PFSK-1 (cell line): ENCODE data around the gene ATG7.

Experiments used
- FOXP2 ChIP-seq: optimal IDR thresholded peaks from 2 replicates; pipeline ENCODE3; 2011; ENCODE audit warnings: borderline replicate concordance, control low read depth, inconsistent platforms; ENCODE audit not compliant: insufficient read depth; ENCODE audit errors: extremely low read length, extremely low read depth
- POLR2AphosphoS5 ChIP-seq: IDR thresholded peaks from 2 replicates; pipeline ENCODE4 v1.6.1; 2012; ENCODE audit warnings: low read depth, mild to moderate bottlenecking, control low read depth, low read length, moderate library complexity
- SIN3A ChIP-seq: IDR thresholded peaks from 2 replicates; pipeline ENCODE4 v1.6.1; 2012; ENCODE audit warnings: mild to moderate bottlenecking, low read length, moderate library complexity, borderline replicate concordance; ENCODE audit not compliant: insufficient read depth
- TAF1 ChIP-seq: IDR thresholded peaks from 2 replicates; pipeline ENCODE4 v1.6.1; 2012; ENCODE audit warnings: low read length, control low read depth, borderline replicate concordance; ENCODE audit not compliant: insufficient read depth
- TF ChIP-seq, protein P1 (sequence below), 2 experiments: IDR thresholded peaks; 2 replicates each; pipeline versions ENCODE4 v1.6.1 to v1.8.0; 2011 to 2012; ENCODE audit warnings: low read depth in 2 of 2, low read length in 2 of 2, control low read depth in 1 of 2, inconsistent platforms in 1 of 2, mild to moderate bottlenecking in 1 of 2, moderate library complexity in 1 of 2; ENCODE audit not compliant: insufficient read depth in 1 of 2

The ATG7 gene

DNA sequence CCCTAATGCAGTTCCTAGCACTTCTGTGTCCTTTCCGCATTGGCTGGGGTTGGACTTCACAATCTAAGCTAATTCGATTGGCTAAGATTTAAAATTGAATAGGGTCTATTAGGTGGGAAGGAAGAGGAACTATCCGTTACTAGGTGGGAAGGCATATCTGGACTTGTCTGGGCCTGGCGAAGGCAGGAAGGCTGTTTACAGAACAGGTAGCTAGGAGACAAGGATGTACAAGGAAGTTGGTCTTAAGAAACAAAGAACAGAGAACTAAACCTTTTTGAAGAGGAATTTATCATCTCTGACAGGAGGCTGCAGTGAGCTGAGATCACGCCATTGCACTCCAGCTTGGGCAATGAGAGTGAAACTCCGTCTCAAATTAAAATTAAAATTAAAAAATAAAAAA is 17.3 kb upstream of the ATG7 start:
- TF ChIP-seq SIN3A (no peak), POLR2AphosphoS5 (no peak), FOXP2 (no peak), TAF1 (no peak)
- TF ChIP-seq, protein P1, sequence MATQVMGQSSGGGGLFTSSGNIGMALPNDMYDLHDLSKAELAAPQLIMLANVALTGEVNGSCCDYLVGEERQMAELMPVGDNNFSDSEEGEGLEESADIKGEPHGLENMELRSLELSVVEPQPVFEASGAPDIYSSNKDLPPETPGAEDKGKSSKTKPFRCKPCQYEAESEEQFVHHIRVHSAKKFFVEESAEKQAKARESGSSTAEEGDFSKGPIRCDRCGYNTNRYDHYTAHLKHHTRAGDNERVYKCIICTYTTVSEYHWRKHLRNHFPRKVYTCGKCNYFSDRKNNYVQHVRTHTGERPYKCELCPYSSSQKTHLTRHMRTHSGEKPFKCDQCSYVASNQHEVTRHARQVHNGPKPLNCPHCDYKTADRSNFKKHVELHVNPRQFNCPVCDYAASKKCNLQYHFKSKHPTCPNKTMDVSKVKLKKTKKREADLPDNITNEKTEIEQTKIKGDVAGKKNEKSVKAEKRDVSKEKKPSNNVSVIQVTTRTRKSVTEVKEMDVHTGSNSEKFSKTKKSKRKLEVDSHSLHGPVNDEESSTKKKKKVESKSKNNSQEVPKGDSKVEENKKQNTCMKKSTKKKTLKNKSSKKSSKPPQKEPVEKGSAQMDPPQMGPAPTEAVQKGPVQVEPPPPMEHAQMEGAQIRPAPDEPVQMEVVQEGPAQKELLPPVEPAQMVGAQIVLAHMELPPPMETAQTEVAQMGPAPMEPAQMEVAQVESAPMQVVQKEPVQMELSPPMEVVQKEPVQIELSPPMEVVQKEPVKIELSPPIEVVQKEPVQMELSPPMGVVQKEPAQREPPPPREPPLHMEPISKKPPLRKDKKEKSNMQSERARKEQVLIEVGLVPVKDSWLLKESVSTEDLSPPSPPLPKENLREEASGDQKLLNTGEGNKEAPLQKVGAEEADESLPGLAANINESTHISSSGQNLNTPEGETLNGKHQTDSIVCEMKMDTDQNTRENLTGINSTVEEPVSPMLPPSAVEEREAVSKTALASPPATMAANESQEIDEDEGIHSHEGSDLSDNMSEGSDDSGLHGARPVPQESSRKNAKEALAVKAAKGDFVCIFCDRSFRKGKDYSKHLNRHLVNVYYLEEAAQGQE (IDR thresholded peaks at IDR 0.05; ENCODE audit: insufficient read depth in 1 of 2, low read depth in 2 of 2, low read length in 2 of 2), result no peak

DNA sequence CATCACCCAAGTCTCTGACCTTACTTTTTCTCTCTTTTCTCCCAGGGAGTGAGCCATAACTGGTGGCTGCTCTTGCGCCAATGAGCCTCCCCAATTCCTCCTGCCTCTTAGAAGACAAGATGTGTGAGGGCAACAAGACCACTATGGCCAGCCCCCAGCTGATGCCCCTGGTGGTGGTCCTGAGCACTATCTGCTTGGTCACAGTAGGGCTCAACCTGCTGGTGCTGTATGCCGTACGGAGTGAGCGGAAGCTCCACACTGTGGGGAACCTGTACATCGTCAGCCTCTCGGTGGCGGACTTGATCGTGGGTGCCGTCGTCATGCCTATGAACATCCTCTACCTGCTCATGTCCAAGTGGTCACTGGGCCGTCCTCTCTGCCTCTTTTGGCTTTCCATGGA is 13.2 kb upstream of the ATG7 start:
- TF ChIP-seq FOXP2 (no peak), SIN3A (no peak), POLR2AphosphoS5 (no peak), TAF1 (no peak)
- TF ChIP-seq, protein P1 (IDR thresholded peaks at IDR 0.05; ENCODE audit: insufficient read depth in 1 of 2, low read depth in 2 of 2, low read length in 2 of 2), result no peak

DNA sequence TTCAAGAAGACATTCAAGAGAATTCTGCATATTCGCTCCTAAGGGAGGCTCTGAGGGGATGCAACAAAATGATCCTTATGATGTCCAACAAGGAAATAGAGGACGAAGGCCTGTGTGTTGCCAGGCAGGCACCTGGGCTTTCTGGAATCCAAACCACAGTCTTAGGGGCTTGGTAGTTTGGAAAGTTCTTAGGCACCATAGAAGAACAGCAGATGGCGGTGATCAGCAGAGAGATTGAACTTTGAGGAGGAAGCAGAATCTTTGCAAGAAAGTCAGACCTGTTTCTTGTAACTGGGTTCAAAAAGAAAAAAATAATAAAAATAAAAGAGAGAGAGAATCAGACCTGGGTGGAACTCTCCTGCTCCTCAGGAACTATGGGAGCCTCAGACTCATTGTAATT is 11.7 kb upstream of the ATG7 start:
- TF ChIP-seq TAF1 (no peak), FOXP2 (no peak), POLR2AphosphoS5 (no peak), SIN3A (no peak)
- TF ChIP-seq, protein P1 (IDR thresholded peaks at IDR 0.05; ENCODE audit: insufficient read depth in 1 of 2, low read depth in 2 of 2, low read length in 2 of 2), result no peak

DNA sequence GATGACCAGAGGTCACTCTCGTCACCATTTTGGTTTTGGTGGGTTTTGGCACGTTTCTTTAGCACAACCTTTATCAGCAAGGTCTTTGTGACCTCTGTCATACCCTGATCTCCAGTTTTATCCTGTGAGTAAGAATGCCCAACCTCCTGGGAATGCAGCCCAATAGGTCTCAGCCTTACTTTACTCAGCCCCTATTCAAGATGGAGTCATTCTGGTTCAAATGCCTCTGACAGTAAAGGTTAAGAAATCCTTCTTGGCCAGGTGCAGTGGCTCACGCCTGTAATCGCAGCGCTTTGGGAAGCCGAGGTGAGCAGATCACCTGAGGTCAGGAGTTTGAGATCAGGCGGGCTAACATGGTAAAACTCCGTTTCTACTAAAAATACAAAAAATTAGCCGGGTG is 3.2 kb upstream of the ATG7 start:
- TF ChIP-seq, protein P1 (IDR thresholded peaks at IDR 0.05; ENCODE audit: insufficient read depth in 1 of 2, low read depth in 2 of 2, low read length in 2 of 2), result no peak
- TF ChIP-seq POLR2AphosphoS5 (no peak), SIN3A (no peak), TAF1 (no peak), FOXP2 (no peak)
